ENCODE data around the gene MICU1.
"Not testable (repeated sequence)": the region's sequence is repeated elsewhere in the genome, so short reads cannot be mapped to it uniquely, and the experiment has no call there.

MICU1 gene

GRCh38 chr10:72543855-72544254 lies 82.0 kb downstream of the MICU1 start:
- Histone ChIP-seq H3K9me3 (ENCODE audit: control insufficient read depth in 1 of 2, low read length in 2 of 2) (peaks cover 11 to 21% of the 10 kb centered on the region in 2 donors), H3K36me3 (ENCODE audit: control insufficient read depth in 1 of 2, insufficient read depth in 2 of 2, low read length in 2 of 2) (peaks cover 16 to 18% of the 10 kb centered on the region in 2 donors)
- H3K9ac ChIP-seq (ENCODE audit: low read depth in 1 of 2, low read length in 2 of 2); H3K27me3 ChIP-seq (ENCODE audit: control insufficient read depth in 1 of 2, insufficient read depth in 2 of 2, low read length in 2 of 2); H3K27ac ChIP-seq (ENCODE audit: low read depth, low read length); H3K4me3 ChIP-seq (ENCODE audit: low read depth in 1 of 2, low read length in 2 of 2); H3K4me1 ChIP-seq (ENCODE audit: control insufficient read depth in 1 of 2, insufficient read depth in 2 of 2, low read length in 2 of 2): not testable (repeated sequence)

DNA sequence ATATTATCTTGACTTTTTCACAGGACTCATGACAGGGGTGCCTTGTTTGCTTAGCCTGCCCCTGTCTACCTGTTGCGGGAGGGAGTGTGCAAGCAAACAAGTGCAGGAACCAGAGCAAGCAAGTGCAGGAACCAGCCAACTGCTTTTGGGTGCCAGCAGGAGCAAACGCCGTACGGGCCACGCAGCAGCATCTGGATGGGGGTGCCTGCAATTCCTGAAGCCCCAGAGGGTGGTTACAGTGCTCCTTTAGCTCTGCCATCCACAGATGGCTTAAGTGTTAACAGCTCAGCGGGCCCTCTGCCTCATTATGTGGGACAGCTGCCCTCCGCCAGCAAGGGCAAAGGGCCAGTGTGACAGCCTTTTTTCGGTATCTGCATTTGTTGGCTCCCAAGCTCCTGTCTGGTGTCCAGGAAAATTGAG lies 83.5 kb downstream of the MICU1 start:
- no peak overlapping the region for H3K4me3 ChIP-seq (ENCODE audit: low read depth in 1 of 2, low read length in 2 of 2)
- H3K27me3 ChIP-seq (ENCODE audit: control insufficient read depth in 1 of 2, insufficient read depth in 2 of 2, low read length in 2 of 2) = no peaks in the 10 kb centered on the region
- no peak overlapping the region for H3K27ac ChIP-seq (ENCODE audit: low read depth, low read length)

DNA sequence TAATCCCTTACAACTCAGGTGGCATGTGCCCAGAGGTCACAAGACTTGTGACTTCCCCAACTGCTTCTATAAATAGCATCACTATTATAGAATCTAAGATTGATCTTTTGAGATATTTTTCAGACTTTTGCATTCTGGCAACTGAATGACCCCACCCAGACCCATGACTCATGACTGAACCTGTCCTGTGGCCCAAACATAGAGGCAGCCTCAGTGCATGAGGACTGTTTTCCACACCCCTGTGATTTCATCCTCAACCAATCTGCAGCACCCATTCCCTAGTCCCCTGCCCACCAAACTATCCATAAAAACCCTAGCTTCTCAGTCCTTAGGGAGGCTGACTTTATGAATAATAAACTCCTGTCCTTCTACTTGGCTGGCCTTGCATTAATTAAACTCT lies 84.5 kb downstream of the MICU1 start:
- peaks cover 0 to 7% of the 10 kb centered on the region in 2 donors for H3K4me1 ChIP-seq (ENCODE audit: control insufficient read depth in 1 of 2, insufficient read depth in 2 of 2, low read length in 2 of 2)
- H3K9ac ChIP-seq (ENCODE audit: low read depth in 1 of 2, low read length in 2 of 2) = no peak overlapping the region
- H3K27me3 ChIP-seq (ENCODE audit: control insufficient read depth in 1 of 2, insufficient read depth in 2 of 2, low read length in 2 of 2) = no peaks in the 10 kb centered on the region
- no peak overlapping the region for H3K4me3 ChIP-seq (ENCODE audit: low read depth in 1 of 2, low read length in 2 of 2)
- peaks cover 12 to 13% of the 10 kb centered on the region in 2 donors for H3K36me3 ChIP-seq (ENCODE audit: control insufficient read depth in 1 of 2, insufficient read depth in 2 of 2, low read length in 2 of 2)
- peaks cover 11 to 21% of the 10 kb centered on the region in 2 donors for H3K9me3 ChIP-seq (ENCODE audit: control insufficient read depth in 1 of 2, low read length in 2 of 2)
- H3K27ac ChIP-seq (ENCODE audit: low read depth, low read length) = no peak overlapping the region

More for the DNA sequence above, 83.5 kb downstream of the MICU1 start:
- no peak overlapping the region for H3K9ac ChIP-seq (ENCODE audit: low read depth in 1 of 2, low read length in 2 of 2)
- H3K4me1 ChIP-seq (ENCODE audit: control insufficient read depth in 1 of 2, insufficient read depth in 2 of 2, low read length in 2 of 2) = peaks cover 0 to under 1% of the 10 kb centered on the region in 2 donors
- H3K36me3 ChIP-seq (ENCODE audit: control insufficient read depth in 1 of 2, insufficient read depth in 2 of 2, low read length in 2 of 2) = peaks cover 12 to 13% of the 10 kb centered on the region in 2 donors
- peaks cover 11 to 21% of the 10 kb centered on the region in 2 donors for H3K9me3 ChIP-seq (ENCODE audit: control insufficient read depth in 1 of 2, low read length in 2 of 2)

DNA sequence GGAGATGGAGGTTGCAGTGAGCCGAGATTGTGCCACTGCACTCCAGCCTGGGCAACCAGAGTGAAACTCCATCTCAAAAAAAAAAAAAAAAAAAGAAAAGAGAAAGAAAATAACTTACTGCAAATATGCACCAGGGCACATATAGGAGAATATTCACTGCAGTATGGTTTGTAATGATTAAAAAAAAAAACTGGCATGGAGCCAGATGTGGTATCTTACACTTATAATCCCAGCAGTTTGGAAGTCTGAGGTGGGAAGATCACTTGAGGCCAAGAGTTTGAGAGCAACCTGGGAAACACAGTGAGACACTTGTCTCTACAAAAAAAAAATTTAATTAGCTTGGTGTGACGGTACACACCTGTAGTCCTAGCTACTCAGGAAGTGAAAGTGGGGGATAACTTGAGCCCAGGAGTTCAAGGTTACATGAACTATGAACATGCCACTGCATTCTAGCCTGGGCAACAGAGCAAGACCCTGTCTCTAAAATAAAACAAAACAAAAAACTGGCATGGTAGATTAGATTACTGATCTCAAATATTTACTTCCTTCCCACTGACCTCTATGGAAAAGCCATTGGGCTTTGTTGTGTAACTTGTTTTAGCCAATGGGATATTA lies 85.6 kb downstream of the MICU1 start:
- H3K36me3 ChIP-seq (ENCODE audit: control insufficient read depth in 1 of 2, insufficient read depth in 2 of 2, low read length in 2 of 2) = peaks cover 9 to 12% of the 10 kb centered on the region in 2 donors
- H3K27me3 ChIP-seq (ENCODE audit: control insufficient read depth in 1 of 2, insufficient read depth in 2 of 2, low read length in 2 of 2) = no peaks in the 10 kb centered on the region
- H3K9ac ChIP-seq (ENCODE audit: low read depth in 1 of 2, low read length in 2 of 2) = no peak overlapping the region
- H3K4me1 ChIP-seq (ENCODE audit: control insufficient read depth in 1 of 2, insufficient read depth in 2 of 2, low read length in 2 of 2) = peaks cover 0 to 7% of the 10 kb centered on the region in 2 donors
- H3K27ac ChIP-seq (ENCODE audit: low read depth, low read length) = no peak overlapping the region
- H3K4me3 ChIP-seq (ENCODE audit: low read depth in 1 of 2, low read length in 2 of 2) = no peak overlapping the region
- peaks cover 11 to 21% of the 10 kb centered on the region in 2 donors for H3K9me3 ChIP-seq (ENCODE audit: control insufficient read depth in 1 of 2, low read length in 2 of 2)

GRCh38 chr10:72539137-72539536 lies 86.7 kb downstream of the MICU1 start:
- Histone ChIP-seq H3K27me3 (ENCODE audit: control insufficient read depth in 1 of 2, insufficient read depth in 2 of 2, low read length in 2 of 2) (no peaks in the 10 kb centered on the region), H3K9me3 (ENCODE audit: control insufficient read depth in 1 of 2, low read length in 2 of 2) (peaks cover 11 to 21% of the 10 kb centered on the region in 2 donors), H3K4me1 (ENCODE audit: control insufficient read depth in 1 of 2, insufficient read depth in 2 of 2, low read length in 2 of 2) (peaks cover 0 to 7% of the 10 kb centered on the region in 2 donors), H3K9ac (ENCODE audit: low read depth in 1 of 2, low read length in 2 of 2) (no peak overlapping the region), H3K36me3 (ENCODE audit: control insufficient read depth in 1 of 2, insufficient read depth in 2 of 2, low read length in 2 of 2) (peaks cover 9 to 12% of the 10 kb centered on the region in 2 donors), H3K4me3 (ENCODE audit: low read depth in 1 of 2, low read length in 2 of 2) (no peak overlapping the region), H3K27ac (ENCODE audit: low read depth, low read length) (no peak overlapping the region)

DNA sequence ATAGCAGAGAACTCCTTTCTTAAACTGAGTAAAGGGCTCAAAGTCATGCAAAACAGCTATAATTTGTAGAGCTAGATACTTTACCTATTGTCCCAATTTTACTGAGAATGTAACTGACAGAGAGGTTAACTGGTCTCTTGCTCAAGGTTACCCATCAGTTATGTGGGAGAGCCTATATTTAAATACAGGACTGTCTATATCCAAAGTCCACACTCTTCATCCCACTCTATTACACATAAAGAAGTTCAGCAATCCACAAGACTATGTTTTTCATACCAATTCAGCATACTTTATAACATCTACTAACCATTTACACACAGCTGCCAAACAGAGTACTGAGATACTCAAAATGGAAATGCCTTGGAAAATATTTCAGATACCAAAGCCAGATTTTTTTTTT lies 100.2 kb downstream of the MICU1 start:
- Histone ChIP-seq H3K36me3 (ENCODE audit: control insufficient read depth in 1 of 2, insufficient read depth in 2 of 2, low read length in 2 of 2) (no peaks in the 10 kb centered on the region), H3K4me3 (ENCODE audit: low read depth in 1 of 2, low read length in 2 of 2) (no peak overlapping the region), H3K9ac (ENCODE audit: low read depth in 1 of 2, low read length in 2 of 2) (no peak overlapping the region), H3K4me1 (ENCODE audit: control insufficient read depth in 1 of 2, insufficient read depth in 2 of 2, low read length in 2 of 2) (peaks cover 0 to 4% of the 10 kb centered on the region in 2 donors), H3K27me3 (ENCODE audit: control insufficient read depth in 1 of 2, insufficient read depth in 2 of 2, low read length in 2 of 2) (no peaks in the 10 kb centered on the region), H3K27ac (ENCODE audit: low read depth, low read length) (no peak overlapping the region), H3K9me3 (ENCODE audit: control insufficient read depth in 1 of 2, low read length in 2 of 2) (no peaks in the 10 kb centered on the region)

- Histone ChIP-seq H3K36me3 (ENCODE audit: control insufficient read depth in 1 of 2, insufficient read depth in 2 of 2, low read length in 2 of 2) (no peaks in the 10 kb centered on the region), H3K9me3 (ENCODE audit: control insufficient read depth in 1 of 2, low read length in 2 of 2) (no peaks in the 10 kb centered on the region), H3K27ac (ENCODE audit: low read depth, low read length) (no peak overlapping the region), H3K9ac (ENCODE audit: low read depth in 1 of 2, low read length in 2 of 2) (no peak overlapping the region), H3K27me3 (ENCODE audit: control insufficient read depth in 1 of 2, insufficient read depth in 2 of 2, low read length in 2 of 2) (no peaks in the 10 kb centered on the region), H3K4me3 (ENCODE audit: low read depth in 1 of 2, low read length in 2 of 2) (no peak overlapping the region), H3K4me1 (ENCODE audit: control insufficient read depth in 1 of 2, insufficient read depth in 2 of 2, low read length in 2 of 2) (peaks cover 0 to 8% of the 10 kb centered on the region in 2 donors)
Measured at GRCh38 chr10:72525277-72525676, 100.6 kb downstream of the MICU1 start.

DNA sequence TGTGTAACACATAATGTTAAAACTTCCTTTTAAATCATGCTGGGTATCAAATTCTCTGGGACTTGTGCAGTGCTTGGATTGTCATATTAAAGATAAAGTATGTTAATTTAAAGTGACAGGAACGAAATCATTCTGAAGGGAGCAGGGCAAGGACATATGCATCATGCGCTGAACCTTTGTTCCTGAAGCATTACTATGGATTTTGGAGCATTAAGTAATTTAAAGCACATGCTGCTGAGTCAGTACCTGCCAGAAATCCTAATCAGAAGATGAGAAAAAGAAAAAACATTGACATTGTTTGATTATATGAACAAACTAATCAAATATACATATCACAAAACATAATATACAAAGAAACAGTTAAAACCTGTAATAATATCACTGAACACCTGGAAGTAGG lies 101.4 kb downstream of the MICU1 start:
- no peak overlapping the region for H3K4me3 ChIP-seq (ENCODE audit: low read depth in 1 of 2, low read length in 2 of 2)
- H3K36me3 ChIP-seq (ENCODE audit: control insufficient read depth in 1 of 2, insufficient read depth in 2 of 2, low read length in 2 of 2) = no peaks in the 10 kb centered on the region
- no peak overlapping the region for H3K9ac ChIP-seq (ENCODE audit: low read depth in 1 of 2, low read length in 2 of 2)
- H3K4me1 ChIP-seq (ENCODE audit: control insufficient read depth in 1 of 2, insufficient read depth in 2 of 2, low read length in 2 of 2) = peaks cover 0 to 12% of the 10 kb centered on the region in 2 donors
- no peak overlapping the region for H3K27ac ChIP-seq (ENCODE audit: low read depth, low read length)
- no peaks in the 10 kb centered on the region for H3K27me3 ChIP-seq (ENCODE audit: control insufficient read depth in 1 of 2, insufficient read depth in 2 of 2, low read length in 2 of 2)
- no peaks in the 10 kb centered on the region for H3K9me3 ChIP-seq (ENCODE audit: control insufficient read depth in 1 of 2, low read length in 2 of 2)

DNA sequence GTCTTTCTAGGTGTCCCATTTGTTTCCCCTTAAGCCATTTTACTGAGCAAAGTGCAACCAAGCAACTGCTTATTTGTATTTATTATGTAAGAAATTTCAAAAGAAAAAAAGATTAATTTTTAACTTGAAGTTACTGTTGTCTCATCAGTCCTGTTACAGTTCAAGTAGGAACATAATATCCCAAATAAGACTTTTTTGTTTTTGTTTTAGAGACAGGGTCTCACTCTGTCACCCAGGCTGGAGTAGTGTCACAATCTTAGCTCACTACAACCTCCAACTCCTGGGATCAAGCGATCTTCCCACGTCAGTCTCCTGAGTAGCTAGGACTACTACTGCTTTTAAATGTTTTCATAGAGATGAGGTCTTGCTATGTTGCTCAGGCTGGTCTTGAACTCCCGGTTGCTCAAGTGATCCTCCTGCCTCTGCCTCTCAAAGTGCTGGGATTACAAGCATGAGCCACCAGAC lies 101.9 kb downstream of the MICU1 start:
- Histone ChIP-seq H3K27me3 (ENCODE audit: control insufficient read depth in 1 of 2, insufficient read depth in 2 of 2, low read length in 2 of 2) (no peaks in the 10 kb centered on the region), H3K4me3 (ENCODE audit: low read depth in 1 of 2, low read length in 2 of 2) (no peak overlapping the region), H3K4me1 (ENCODE audit: control insufficient read depth in 1 of 2, insufficient read depth in 2 of 2, low read length in 2 of 2) (peaks cover 0 to 12% of the 10 kb centered on the region in 2 donors), H3K36me3 (ENCODE audit: control insufficient read depth in 1 of 2, insufficient read depth in 2 of 2, low read length in 2 of 2) (no peaks in the 10 kb centered on the region), H3K9me3 (ENCODE audit: control insufficient read depth in 1 of 2, low read length in 2 of 2) (no peaks in the 10 kb centered on the region), H3K9ac (ENCODE audit: low read depth in 1 of 2, low read length in 2 of 2) (no peak overlapping the region), H3K27ac (ENCODE audit: low read depth, low read length) (no peak overlapping the region)

- no peak overlapping the region for H3K27ac ChIP-seq (ENCODE audit: low read depth, low read length)
- H3K9me3 ChIP-seq (ENCODE audit: control insufficient read depth in 1 of 2, low read length in 2 of 2) = no peaks in the 10 kb centered on the region
- H3K4me1 ChIP-seq (ENCODE audit: control insufficient read depth in 1 of 2, insufficient read depth in 2 of 2, low read length in 2 of 2) = peaks cover 0 to 12% of the 10 kb centered on the region in 2 donors
- H3K9ac ChIP-seq (ENCODE audit: low read depth in 1 of 2, low read length in 2 of 2) = no peak overlapping the region
- H3K27me3 ChIP-seq (ENCODE audit: control insufficient read depth in 1 of 2, insufficient read depth in 2 of 2, low read length in 2 of 2) = no peaks in the 10 kb centered on the region
- H3K4me3 ChIP-seq (ENCODE audit: low read depth in 1 of 2, low read length in 2 of 2) = no peak overlapping the region
- no peaks in the 10 kb centered on the region for H3K36me3 ChIP-seq (ENCODE audit: control insufficient read depth in 1 of 2, insufficient read depth in 2 of 2, low read length in 2 of 2)
Measured at GRCh38 chr10:72523062-72523461, 102.8 kb downstream of the MICU1 start.
